HG03095 (cell line): ENCODE measurements around the gene PIGZ.

Experiments used
- ATAC-seq: cut with Tn5 transposase; IDR thresholded peaks from one replicate; pipeline ENCODE4 v1.9.1; 2021; ENCODE audit warnings: moderate library complexity; ENCODE audit not compliant: unreplicated experiment

The PIGZ gene

DNA sequence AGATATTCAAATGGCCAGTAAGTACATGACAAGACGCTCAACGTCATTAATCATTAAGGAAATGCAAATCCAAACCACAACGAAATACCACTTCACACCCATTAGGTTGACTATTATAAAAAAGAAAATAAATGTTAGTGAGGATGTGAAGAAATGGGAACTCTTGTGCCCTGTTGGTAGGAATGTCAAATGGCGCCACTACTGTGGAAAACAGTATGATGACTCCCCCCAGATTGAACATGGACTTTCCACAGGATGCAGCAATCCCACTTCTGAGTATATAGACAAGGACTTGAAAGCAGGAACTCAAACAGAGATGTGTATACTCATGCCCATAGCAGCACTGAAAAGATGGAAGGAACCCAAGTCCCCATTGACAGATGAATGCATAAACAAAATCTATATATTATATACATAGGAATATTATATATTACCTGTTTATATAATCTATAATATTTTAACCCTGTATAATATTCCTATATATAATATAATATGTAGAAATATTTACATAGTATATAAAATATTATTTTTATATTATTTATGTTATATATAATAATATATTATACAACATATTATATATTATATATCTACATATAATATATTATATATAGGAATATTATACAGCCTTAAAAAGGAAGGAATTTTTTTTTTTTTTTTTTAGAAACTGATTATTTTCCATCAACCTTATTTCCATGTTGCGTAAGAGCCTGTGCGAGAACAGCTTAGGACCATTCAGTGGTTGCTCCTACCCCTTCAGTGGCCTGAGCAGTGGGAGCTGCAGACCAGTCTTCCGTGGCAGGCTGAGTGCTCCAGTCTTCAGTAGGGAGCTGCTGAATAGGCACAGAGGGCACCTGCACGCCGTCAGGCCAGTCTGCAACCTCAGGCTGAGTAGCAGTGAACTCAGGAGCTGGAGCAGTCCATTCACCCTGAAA lies 17.6 kb upstream of the PIGZ start:
- ATAC-seq, result no peak

DNA sequence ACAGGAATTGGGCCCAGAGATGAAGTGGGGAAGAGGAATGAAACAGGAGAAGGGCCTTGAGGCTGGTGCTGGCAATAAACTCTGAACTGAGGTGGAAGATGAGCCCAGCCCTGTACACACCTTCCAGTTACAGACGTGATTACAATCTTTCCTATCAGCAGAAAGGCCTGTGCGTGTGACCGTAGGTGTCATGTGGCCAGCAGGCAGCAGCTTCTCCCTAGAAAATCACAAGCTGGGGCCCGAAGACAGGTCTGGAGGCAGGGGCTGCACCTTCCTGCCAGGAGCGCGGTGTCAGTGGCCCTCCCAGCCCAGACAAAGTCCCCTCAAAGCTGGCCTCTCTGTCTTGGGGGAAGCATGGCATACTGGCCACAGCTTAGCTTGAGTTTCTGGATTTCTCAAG lies 16.7 kb upstream of the PIGZ start:
- ATAC-seq, result no peak

DNA sequence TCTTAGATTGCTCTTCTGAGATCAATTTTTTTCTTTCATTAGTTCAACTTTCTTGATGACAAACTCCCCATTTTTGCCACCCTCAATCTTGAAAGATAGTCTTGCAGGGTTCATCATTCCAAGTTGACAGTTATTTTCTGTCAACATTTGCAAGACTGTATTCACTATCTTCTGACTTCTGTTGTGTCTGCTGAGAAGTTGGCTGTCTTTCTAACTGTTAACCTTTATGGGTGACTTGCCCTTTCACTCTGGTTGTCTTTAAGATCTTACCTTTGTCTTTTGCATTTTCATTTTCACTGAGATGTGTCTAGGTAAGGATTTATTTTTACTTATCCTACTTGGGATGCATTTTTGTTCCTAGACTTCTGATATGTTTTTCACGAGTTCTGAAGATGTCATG lies 14.6 kb upstream of the PIGZ start:
- ATAC-seq, result no peak

DNA sequence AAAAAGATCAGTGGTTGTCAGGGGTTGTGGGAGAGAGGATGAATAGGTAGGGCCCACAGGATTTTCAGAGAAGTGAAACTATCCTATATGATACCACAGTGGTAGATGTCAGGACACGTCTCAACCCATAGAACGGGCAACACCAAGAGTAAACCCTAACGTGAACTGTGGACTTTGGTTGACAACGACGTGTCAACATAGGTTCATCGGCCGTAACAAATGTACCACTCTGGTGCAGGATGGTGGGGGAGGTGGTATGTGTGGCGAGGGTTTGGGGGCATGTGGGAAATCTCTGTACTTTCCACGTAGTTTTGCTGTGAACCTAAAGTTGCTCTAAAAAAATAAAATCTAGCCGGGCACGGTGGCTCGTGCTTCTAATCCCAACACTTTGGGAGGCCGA lies 13.0 kb upstream of the PIGZ start:
- ATAC-seq, result no peak

DNA sequence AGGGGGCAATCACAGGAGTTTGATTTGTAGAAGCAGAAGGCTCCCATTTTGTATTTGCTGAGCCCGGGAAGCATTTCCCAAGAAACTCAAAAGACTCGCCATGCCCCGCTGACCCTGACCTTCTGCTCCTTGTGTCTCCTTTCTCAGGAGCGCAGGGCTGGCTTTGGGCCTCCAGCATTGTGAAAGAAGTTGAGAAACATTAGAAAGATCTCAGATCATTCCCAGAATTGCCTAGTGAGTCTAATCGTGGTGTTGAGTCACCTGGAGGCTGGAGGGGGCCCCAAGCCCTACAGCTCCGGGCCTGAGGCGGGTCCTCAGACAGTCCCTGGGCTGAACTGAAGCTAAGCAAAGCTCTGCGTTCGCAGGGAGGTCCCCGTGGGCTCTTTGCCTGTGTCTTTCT lies 10.9 kb upstream of the PIGZ start:
- no peak for ATAC-seq

DNA sequence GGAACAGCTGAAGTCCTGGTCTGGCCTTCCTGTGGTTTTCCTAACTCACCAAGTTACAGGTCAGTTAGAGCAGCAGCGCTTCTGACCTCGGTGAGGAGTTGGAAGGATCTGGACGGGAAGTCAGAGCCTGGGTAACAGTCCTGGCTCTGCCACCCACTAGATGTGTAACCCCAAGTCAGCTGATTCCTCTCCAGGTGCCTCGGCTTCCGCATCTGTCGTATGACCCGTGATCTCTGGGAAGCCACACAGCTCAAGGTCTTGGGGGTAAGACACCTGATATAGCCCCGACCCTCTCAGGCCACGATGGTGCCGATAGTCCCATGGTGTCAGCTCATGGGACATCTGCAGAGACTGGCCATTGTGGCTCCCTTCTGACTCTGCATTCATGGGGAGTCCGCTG lies 8.3 kb upstream of the PIGZ start:
- ATAC-seq, result no peak

DNA sequence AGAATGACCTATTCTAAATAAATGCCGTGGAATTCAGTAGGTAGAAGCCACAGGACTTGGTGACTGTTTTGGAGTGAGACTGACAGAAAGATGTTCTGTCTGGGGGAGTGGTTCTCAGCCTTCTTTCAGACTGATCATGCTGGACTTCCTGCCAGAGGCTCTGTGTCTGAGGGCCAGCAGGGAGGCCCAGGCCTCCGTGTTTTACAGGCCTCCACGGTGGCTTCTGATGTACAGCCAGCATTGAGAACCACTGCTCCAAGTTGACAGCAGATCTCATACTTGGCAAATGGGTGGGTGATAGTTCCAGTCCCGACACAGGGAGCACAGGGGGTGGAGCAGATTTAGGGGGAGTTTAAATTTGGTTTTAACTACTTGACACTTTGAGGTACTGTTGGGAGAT lies 6.7 kb upstream of the PIGZ start:
- ATAC-seq, result no peak

DNA sequence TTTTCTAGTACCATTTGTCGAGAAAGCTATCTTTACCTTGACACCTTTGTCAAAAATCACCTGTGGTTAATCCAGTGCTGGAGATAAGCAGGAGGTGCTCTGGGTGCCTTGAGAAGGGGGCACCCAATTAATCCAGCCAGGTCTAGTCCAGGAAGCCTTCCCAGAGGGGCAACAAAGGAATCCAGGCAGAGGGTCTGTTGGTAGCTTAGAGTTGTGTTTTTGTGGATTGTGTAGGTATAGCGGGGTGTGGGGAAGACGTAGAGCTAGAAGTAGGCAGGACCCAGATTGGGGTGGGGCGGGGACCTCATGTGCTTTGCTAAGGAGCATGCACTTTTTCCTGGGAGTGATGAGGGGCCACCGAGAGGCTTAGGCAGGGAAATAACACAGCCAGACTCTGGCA lies 6.0 kb upstream of the PIGZ start:
- no peak for ATAC-seq

DNA sequence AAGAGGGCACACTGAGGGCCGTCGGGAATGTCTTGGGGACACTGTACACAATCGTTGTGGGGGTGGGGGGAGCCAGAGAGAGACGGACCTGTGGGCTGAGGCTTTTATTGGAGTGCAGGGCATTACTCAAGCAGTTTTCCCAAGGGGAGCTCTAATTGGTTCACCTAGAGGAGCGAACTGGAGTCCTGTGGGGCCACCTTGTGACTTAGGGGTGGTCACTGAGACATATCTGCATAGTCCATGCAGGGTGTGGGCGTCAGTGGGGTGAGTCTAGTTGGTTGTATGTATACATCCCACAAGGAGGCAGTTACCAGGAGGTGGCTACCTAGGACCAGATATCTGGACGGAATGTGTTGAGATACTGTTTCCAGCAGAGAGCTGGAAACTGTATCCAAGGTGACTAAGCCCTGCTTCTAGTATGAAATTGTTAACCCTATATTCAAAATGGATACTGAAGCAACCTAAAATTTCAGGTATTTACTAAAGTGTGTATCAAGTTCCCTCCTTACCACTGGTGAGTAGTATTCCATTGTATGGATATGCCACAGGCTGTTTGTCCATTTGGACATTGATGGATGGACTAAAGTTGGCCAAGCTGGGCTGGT lies 2.6 kb upstream of the PIGZ start:
- ATAC-seq, result no peak

DNA sequence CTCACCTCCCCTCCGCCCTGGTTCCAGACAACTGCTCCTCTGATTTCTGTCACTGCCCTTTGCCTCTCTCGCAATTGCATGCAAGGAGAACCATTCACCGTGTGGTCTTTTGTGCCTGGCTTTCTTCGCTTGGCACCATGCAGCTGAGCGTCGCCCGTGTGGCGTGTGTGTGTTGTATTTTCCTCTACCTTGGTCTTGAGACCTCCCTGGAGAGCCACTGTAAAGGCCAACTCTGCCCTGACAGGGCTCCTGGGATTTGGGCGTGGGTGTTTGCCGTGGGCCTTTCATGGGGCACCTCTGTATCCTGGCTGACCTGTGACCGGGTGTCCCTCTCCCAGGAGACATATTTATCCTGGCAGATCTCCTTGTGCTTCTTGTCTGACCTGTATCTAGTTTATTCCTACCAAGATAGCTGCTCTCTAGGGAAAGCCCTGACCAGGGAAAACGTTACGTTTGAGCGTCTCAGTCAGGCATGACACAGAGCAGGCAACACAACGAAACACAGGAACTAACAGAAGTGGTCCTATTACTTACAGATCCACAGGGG lies 2.0 kb upstream of the PIGZ start:
- no peak for ATAC-seq

DNA sequence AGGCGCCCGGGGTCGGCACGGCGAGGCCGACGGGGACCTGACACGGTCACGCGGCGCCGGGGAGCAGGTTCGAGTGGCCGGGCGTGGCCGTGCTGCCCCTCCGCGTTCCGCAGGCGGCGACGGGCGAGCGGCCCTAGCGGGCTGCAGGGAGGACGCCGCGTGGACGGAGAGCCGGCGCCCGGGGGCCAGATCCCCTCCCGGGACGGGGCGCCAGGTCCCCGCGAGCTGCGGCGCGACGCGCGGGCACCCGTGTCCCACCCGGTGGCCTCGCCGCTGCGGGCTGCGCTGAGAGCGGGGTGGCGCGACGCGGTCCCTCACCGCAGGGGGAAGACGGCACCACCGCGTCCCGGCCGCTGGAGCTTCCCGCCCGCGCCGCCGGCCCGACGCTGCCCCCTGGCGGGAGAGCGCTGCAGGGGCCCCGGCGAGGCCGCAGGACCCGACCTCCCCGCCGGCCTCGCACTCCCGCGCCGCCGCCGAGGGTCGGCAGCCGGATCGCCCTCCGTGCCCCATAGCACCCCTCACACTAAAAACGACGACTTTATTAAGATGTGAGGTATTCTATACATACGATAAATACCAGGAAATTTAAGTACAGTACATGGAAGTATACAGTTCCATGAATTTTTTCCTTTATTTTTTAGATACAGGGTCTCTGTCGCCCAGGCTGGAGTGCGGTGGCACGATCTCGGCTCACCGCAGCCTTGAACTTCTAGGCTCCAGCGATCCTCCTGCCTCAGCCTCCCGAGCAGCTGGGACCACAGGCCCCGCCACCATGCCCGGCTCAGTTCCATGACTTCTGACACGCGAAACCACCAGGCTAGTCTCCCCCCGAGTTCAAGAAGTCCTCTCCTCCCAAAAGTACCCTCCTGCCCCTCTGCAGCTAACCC lies 1.3 kb upstream of the PIGZ start:
- peak; percentile 42 for ATAC-seq

DNA sequence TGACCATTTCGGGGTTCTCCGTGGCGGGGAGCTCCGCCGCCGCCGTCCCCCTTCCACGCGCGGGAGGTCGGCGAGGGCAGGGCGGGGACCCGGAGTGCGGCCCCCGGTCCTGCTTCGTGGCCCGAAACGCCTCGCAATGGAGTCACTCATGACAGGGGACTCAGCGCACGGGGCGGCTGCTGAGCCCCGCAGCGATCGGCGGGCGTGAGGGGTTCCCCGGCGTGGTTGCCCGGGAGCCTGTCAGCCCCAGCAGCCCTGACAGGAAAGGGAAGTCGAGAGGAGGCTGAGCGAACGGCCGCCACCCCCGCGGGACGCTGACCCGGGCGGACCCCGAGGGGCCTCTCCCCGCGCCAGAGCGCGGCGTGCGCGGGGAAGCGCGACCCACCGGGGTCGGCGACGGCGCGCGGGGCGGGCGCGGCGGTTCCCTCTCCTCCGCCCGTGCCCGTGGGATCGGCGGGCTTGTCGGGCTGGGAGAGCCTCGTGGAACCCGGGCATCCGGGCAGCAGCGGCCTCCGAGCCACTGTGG lies 564 bp upstream of the PIGZ start:
- ATAC-seq, result peak; percentile 49

DNA sequence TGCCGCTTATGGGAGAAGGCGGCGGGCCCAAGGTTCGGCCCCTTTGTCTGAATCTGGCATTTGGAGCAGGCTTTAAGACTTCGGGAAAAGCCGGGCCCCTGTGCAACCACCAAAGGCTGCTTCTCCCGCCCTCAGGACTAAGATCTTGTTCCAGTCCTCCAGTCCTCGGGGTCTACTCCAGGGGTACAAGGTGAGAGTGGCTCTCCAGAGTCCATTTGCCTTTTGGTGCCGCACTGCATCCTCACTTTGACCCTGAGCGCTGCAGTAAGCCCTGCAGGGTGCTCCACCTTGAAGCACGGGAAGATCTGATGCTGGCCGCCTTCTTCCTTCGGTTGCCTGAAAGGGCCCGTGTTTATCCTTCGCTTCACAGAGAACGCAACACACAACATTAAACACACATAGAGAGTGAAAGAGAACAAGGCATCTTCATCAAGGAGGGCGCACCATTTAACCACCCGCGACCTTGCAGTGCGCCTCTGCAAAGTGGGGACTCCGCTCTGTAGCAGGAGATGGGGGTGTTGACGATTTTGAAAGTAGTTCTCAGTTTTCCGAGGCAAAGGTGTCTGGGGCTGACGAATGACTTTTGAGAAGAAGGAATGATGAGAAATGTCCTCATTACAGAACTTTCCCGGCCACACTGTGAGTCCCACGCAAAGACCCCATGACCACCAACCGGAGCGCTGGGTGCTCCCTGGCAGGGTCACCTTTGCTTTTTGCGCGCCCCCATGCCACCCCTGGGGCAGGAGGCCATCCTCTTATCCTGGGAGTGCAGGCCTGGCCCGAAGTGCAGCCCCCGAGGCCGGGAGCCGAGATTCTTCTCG lies 1.0 kb downstream of the PIGZ start:
- no peak for ATAC-seq

DNA sequence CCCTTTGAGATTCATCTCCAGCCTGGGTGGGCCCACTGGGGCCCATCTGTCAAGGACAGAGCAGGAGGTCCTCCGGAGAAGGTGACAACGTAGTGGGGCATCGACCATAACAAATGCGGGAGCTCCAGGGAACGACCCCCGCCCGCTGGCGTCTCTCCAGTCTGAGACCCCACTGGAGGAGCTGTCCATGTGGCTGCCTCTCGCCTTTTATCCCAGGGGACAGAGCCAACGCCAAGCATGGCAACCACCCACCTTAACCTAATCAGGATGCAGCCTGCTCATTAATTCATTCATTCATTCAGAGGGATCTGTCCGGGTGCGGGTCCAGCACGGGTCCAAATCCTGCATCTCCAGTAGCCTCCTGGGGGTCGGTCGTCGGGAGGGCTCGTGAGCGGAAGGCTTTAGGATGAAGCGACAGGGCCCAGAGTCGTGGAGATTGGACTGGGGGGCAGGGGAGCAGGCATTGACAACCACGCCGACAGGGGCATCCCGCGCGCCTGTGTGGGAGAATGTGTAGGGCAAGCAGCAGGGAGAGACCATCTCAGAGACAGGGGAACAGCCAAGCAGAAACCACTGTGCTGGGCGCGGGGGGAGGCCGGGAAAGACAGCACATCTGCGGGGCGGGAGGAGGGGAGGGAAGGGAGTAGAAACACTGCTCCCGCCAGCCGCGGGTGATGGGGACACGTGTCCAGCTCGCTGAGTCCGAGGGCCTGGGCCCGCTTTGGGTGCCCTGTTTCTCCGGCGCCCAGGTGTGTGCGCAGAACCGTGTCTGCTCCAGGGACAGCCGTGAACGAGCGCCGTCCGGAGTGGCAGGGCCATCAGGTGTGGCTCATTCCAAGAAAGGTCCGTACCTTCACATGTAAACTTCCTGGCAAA lies 1.9 kb downstream of the PIGZ start:
- no peak for ATAC-seq

DNA sequence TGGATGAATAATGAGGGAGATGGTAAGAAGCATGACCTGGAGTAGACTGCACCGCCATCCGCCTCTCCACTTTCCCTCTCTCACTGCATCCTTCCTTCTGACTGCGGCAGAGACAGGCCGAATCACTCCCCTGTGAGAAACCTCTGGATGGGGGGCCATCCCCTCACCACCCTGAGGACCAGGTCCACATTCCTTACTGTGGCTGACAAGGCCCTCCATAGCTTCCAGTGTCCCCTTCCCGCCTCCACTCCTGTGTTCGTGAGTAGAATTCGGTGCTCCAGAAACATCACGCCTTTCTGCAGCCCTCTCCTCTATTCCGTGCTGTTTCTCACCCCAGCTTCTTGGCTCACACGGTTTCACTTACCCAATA lies 2.8 kb downstream of the PIGZ start:
- no peak for ATAC-seq

DNA sequence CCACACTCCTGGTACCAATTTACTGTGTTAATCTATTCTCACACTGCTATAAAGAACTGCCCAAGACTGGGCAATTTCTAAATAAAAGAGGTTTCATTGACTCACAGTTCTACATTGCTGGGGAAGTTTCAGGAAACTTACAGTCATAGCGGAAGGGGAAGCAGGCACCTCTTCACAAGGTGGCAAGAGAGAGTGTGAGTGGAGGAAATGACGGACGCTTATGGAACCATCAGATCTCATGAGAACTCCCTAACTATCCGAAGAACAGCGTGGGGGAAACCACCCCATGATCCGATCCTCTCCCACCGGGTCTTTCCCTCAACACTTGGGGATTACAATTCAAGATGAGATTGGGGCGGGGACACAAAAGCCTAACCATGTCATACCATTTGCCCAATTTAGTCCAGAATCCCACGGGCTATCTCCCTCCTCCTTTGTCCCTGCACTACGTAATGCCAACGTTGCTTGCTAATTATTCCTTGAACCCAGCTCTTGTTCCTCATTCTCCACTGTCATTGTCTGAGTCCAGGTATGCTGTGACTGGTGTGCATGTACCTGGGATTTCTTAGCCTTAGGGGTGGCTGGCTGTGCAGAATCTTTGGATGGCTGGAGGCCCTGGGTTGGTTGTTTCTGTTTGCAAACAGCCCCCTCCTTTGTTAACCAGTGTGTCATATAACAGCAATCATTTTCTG lies 3.4 kb downstream of the PIGZ start:
- ATAC-seq, result no peak

DNA sequence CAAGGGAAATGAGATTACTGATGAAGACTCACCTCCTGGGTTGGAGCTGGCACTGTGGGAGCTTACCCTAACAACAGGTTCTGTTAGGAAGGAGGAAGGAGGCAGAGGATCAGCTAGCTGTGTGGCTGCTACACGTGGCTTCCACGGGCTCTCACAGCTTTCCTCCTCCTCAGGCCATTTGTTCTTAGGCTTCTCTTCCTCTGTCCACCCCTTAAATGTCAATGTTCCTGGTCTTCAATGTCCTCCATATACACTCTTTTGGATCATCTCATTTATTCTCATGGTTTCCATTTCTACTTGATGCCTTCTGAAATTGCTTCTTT lies 5.0 kb downstream of the PIGZ start:
- ATAC-seq, result no peak

DNA sequence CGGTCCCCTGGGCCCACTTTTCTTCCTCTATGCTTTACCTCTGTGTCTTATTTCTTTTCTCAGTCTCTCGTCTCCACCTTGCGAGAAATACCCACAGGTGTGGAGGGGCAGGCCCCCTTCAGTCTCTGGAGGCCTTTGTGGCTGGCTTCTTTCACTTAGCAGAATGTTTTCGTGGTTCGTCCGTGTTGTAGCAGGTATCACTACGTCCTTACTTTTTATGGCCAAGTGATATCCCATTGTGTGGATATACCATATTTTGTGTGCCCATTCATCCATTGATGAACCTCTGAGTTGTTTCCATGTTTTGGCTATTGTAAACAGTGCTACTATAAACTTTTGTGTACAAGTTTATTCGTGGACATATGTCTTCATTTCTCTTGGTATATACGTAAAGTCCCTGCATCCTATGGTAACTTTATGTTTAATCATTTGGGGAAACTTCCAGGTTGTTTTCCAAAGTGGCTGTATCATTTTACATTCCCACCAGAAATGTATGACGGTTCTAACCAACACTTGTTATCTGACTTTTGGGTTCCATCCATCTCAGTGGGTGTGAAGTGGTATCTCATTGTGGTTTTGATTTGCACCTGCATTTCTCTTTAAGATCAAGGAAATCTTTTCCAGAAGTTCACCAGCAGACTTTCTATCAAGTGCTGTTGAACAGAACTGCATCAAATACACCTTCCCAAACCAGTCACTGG lies 5.6 kb downstream of the PIGZ start:
- no peak for ATAC-seq
